Measurements from ENCODE around the gene PRSS12.

DNA sequence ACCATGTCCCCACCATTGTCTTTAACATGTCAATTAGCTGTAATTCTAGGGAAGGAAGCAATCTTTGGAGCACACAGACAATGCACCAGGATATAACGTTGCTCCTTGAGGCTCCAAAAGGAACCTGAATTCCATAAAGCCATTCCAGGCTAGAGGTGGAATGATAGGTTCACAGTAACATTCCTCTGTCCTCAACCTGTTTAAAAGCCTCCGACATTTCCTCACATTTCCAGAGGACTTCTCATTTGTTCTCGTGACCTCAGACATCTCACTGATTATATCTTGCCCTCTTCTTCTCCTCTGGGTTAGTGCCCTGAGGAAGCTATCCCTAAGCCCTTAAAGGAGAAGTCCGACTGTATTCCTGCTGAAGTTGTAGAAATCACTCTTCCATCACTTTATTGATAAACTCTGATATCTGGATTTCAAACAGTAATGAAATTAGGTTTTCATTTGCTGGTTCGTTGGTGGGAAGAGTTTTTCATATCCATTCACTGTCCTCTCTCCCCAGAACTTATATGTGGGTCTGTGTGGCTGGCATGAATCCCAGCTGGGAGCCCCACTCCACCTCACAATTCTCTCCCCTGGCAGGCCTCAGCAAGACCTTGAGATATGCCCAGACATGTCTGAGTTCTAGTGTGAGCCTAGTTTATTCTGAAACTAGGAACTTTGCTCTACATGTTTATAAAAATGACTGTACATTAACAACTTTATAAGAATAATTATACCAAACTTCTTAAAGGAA lies 44.2 kb upstream of the PRSS12 start:
- TF ChIP-seq ZFP30 (CRISPR knock-in tag; IDR thresholded peaks at IDR 0.05) (no peak), ZNF8 (CRISPR knock-in tag; IDR thresholded peaks at IDR 0.05) (no peak)
- TF ChIP-seq, protein P1, sequence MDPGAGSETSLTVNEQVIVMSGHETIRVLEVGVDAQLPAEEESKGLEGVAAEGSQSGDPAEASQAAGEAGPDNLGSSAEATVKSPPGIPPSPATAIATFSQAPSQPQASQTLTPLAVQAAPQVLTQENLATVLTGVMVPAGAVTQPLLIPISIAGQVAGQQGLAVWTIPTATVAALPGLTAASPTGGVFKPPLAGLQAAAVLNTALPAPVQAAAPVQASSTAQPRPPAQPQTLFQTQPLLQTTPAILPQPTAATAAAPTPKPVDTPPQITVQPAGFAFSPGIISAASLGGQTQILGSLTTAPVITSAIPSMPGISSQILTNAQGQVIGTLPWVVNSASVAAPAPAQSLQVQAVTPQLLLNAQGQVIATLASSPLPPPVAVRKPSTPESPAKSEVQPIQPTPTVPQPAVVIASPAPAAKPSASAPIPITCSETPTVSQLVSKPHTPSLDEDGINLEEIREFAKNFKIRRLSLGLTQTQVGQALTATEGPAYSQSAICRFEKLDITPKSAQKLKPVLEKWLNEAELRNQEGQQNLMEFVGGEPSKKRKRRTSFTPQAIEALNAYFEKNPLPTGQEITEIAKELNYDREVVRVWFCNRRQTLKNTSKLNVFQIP (CRISPR knock-in tag; IDR thresholded peaks at IDR 0.05; ENCODE audit: borderline replicate concordance, low read depth): no peak
